C4-2B (cell line): Measurements from ENCODE around the gene CHMP4A.

ENCODE experiments used
- ZFX ChIP-seq: fragments of 450-650 bp; IDR thresholded peaks from 2 replicates; pipeline ENCODE4 v1.6.1; 2017
- TF ChIP-seq, protein P1 (sequence below): fragments of 450-650 bp; conservative IDR thresholded peaks from 2 replicates; pipeline ENCODE4 v1.5.1; 2017; ENCODE audit warnings: mild to moderate bottlenecking

- TF ChIP-seq, protein P1, sequence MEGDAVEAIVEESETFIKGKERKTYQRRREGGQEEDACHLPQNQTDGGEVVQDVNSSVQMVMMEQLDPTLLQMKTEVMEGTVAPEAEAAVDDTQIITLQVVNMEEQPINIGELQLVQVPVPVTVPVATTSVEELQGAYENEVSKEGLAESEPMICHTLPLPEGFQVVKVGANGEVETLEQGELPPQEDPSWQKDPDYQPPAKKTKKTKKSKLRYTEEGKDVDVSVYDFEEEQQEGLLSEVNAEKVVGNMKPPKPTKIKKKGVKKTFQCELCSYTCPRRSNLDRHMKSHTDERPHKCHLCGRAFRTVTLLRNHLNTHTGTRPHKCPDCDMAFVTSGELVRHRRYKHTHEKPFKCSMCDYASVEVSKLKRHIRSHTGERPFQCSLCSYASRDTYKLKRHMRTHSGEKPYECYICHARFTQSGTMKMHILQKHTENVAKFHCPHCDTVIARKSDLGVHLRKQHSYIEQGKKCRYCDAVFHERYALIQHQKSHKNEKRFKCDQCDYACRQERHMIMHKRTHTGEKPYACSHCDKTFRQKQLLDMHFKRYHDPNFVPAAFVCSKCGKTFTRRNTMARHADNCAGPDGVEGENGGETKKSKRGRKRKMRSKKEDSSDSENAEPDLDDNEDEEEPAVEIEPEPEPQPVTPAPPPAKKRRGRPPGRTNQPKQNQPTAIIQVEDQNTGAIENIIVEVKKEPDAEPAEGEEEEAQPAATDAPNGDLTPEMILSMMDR: peak; percentile 95
- TF ChIP-seq ZFX: no peak
Measured at GRCh38 chr14:24160850-24161804, 52.2 kb downstream of the CHMP4A start, which contains the start of gene IRF9.
